DOHH2 (cell line): ENCODE data around the gene LRRC71.

Experiments
- H3F3A ChIP-seq: fragments of 200-600 bp; sonication (generic), shearing (Covaris generic); 2 replicates; pipeline ENCODE4 v1.6.0; 2016; ENCODE audit warnings: antibody characterized with exemption, mild to moderate bottlenecking; ENCODE audit not compliant: control insufficient read depth, insufficient read depth
- H3K27ac ChIP-seq: fragments of 200-600 bp; sonication (generic); 2 replicates; pipeline ENCODE4 v1.5.1; 2014; ENCODE audit warnings: low read depth, mild to moderate bottlenecking, low read length, moderate library complexity
- H3K27me3 ChIP-seq: fragments of 200-600 bp; sonication (generic); 2 replicates; pipeline ENCODE4 v1.6.1; 2014; ENCODE audit warnings: mild to moderate bottlenecking, low read length, mixed read lengths; ENCODE audit not compliant: control insufficient read depth
- H3K36me3 ChIP-seq: fragments of 200-600 bp; sonication (generic); 2 replicates; pipeline ENCODE4 v1.6.1; 2014; ENCODE audit warnings: mild to moderate bottlenecking, low read length, moderate library complexity, mixed read lengths; ENCODE audit not compliant: control insufficient read depth
- H3K4me1 ChIP-seq: fragments of 200-600 bp; sonication (generic); 2 replicates; pipeline ENCODE4 v1.6.1; 2014; ENCODE audit warnings: mild to moderate bottlenecking, low read length, mixed read lengths; ENCODE audit not compliant: control insufficient read depth
- H3K4me2 ChIP-seq: fragments of 200-600 bp; sonication (generic); 2 replicates; pipeline ENCODE4 v1.6.0; 2014; ENCODE audit warnings: mild to moderate bottlenecking, low read length, moderate library complexity
- H3K4me3 ChIP-seq: fragments of 200-600 bp; sonication (generic); 2 replicates; pipeline ENCODE4 v1.5.1; 2014; ENCODE audit warnings: mild to moderate bottlenecking, low read length, mixed read lengths
- H3K79me2 ChIP-seq: fragments of 200-600 bp; sonication (generic); 2 replicates; pipeline ENCODE4 v1.6.1; 2014; ENCODE audit warnings: mild to moderate bottlenecking, low read length, mixed read lengths; ENCODE audit not compliant: control insufficient read depth
- H3K9me2 ChIP-seq: fragments of 200-600 bp; sonication (generic); replicated peaks from 2 replicates; pipeline ENCODE4 v1.6.1; 2014; ENCODE audit warnings: mild to moderate bottlenecking, low read length, mixed read lengths; ENCODE audit not compliant: control insufficient read depth
- H3K9me3 ChIP-seq: fragments of 200-600 bp; sonication (generic); 2 replicates; pipeline ENCODE4 v1.6.1; 2014; ENCODE audit warnings: antibody characterized with exemption, low read length, mixed read lengths; ENCODE audit not compliant: control insufficient read depth, insufficient read depth
- H4K20me1 ChIP-seq: fragments of 200-600 bp; sonication (generic); 2 replicates; pipeline ENCODE4 v1.6.0; 2014; ENCODE audit warnings: low read depth, mild to moderate bottlenecking, antibody characterized with exemption, low read length, moderate library complexity; ENCODE audit not compliant: control insufficient read depth, insufficient read depth
- CTCF ChIP-seq: fragments of 200-600 bp; sonication (generic); IDR thresholded peaks from one replicate; pipeline ENCODE4 v1.5.1; 2014; ENCODE audit warnings: antibody characterized with exemption, mild to moderate bottlenecking, low read depth, low read length; ENCODE audit not compliant: poor library complexity, severe bottlenecking
- EZH2phosphoT487 ChIP-seq: fragments of 200-600 bp; sonication (generic); IDR thresholded peaks from 2 replicates; pipeline ENCODE4 v1.6.1; 2017; ENCODE audit warnings: borderline replicate concordance, mild to moderate bottlenecking, antibody characterized with exemption, low read length, moderate library complexity, mixed read lengths

LRRC71 gene

GRCh38 chr1:156939786-156940334 lies 19.4 kb downstream of the LRRC71 start:
- H3F3A ChIP-seq = no peaks in the 10 kb centered on the region
- no peak overlapping the region for H3K4me2 ChIP-seq
- H3K27me3 ChIP-seq = no peaks in the 10 kb centered on the region
- TF ChIP-seq CTCF = no peak
- no peak for TF ChIP-seq EZH2phosphoT487
- no peaks in the 10 kb centered on the region for H3K4me1 ChIP-seq
- H3K9me2 ChIP-seq = no peaks in the 10 kb centered on the region
- H3K27ac ChIP-seq = no peak overlapping the region
- H4K20me1 ChIP-seq = no peaks in the 10 kb centered on the region
- H3K36me3 ChIP-seq = no peaks in the 10 kb centered on the region; the same call in 1 of the 2 replicates
- no peaks in the 10 kb centered on the region for H3K79me2 ChIP-seq
- H3K4me3 ChIP-seq = no peak overlapping the region
- H3K9me3 ChIP-seq = no peaks in the 10 kb centered on the region

GRCh38 chr1:156941675-156942074 lies 21.2 kb downstream of the LRRC71 start:
- Histone ChIP-seq H3K4me2 (no peak overlapping the region), H3K9me2 (no peaks in the 10 kb centered on the region), H3K27me3 (no peaks in the 10 kb centered on the region), H3K79me2 (no peaks in the 10 kb centered on the region), H3K36me3 (no peaks in the 10 kb centered on the region; the same call in 1 of the 2 replicates), H3K27ac (no peak overlapping the region), H4K20me1 (no peaks in the 10 kb centered on the region), H3K4me3 (no peak overlapping the region), H3K4me1 (no peaks in the 10 kb centered on the region), H3K9me3 (no peaks in the 10 kb centered on the region), H3F3A (no peaks in the 10 kb centered on the region)
- TF ChIP-seq EZH2phosphoT487 (no peak), CTCF (no peak)

GRCh38 chr1:156942176-156942575 lies 21.7 kb downstream of the LRRC71 start:
- Histone ChIP-seq H4K20me1 (no peaks in the 10 kb centered on the region), H3K9me2 (no peaks in the 10 kb centered on the region), H3F3A (no peaks in the 10 kb centered on the region), H3K4me3 (no peak overlapping the region), H3K9me3 (no peaks in the 10 kb centered on the region), H3K27ac (no peak overlapping the region), H3K4me2 (no peak overlapping the region), H3K79me2 (no peaks in the 10 kb centered on the region), H3K27me3 (no peaks in the 10 kb centered on the region), H3K4me1 (no peaks in the 10 kb centered on the region), H3K36me3 (no peaks in the 10 kb centered on the region; the same call in 1 of the 2 replicates)
- TF ChIP-seq EZH2phosphoT487 = no peak
- TF ChIP-seq CTCF = no peak

GRCh38 chr1:156942576-156942975 lies 22.1 kb downstream of the LRRC71 start:
- H3K4me1 ChIP-seq = no peaks in the 10 kb centered on the region
- no peaks in the 10 kb centered on the region for H3K27me3 ChIP-seq
- no peaks in the 10 kb centered on the region for H4K20me1 ChIP-seq
- no peak for TF ChIP-seq CTCF
- no peak for TF ChIP-seq EZH2phosphoT487
- H3K9me3 ChIP-seq = no peaks in the 10 kb centered on the region
- H3F3A ChIP-seq = no peaks in the 10 kb centered on the region
- no peak overlapping the region for H3K4me3 ChIP-seq
- H3K36me3 ChIP-seq = no peaks in the 10 kb centered on the region; the same call in 1 of the 2 replicates
- no peak overlapping the region for H3K4me2 ChIP-seq
- no peak overlapping the region for H3K27ac ChIP-seq
- no peaks in the 10 kb centered on the region for H3K79me2 ChIP-seq
- H3K9me2 ChIP-seq = no peaks in the 10 kb centered on the region
